Memory B cell (primary cell): ENCODE measurements around the gene MAP4.

Experiments used
- ATAC-seq: fragments of 150-1000 bp; cut with Tn5 transposase; 2 replicates; pipeline ENCODE4 v1.10.0; 2021; ENCODE audit warnings: low read depth, mild to moderate bottlenecking, moderate library complexity
- DNase-seq, 2 donors: peaks; one replicate each; pipeline ENCODE4 v3.0.0; 2022; ENCODE audit warnings: low spot score in 2 of 2
- H3K27ac Mint-ChIP-seq: one replicate; pipeline ENCODE4 v1.8.0; 2022; ENCODE audit warnings: mild to moderate bottlenecking, moderate library complexity, mixed read lengths
- H3K27me3 Mint-ChIP-seq: one replicate; pipeline ENCODE4 v1.8.0; 2022; ENCODE audit warnings: mixed read lengths
- H3K36me3 Mint-ChIP-seq: one replicate; pipeline ENCODE4 v1.8.0; 2022; ENCODE audit warnings: mild to moderate bottlenecking, mixed read lengths
- H3K4me1 Mint-ChIP-seq: one replicate; pipeline ENCODE4 v1.8.0; 2022; ENCODE audit warnings: mixed read lengths
- H3K4me3 Mint-ChIP-seq: one replicate; pipeline ENCODE4 v1.8.0; 2022; ENCODE audit warnings: mild to moderate bottlenecking, moderate library complexity, mixed read lengths
- H3K9me3 Mint-ChIP-seq: one replicate; pipeline ENCODE4 v1.8.0; 2022; ENCODE audit warnings: mixed read lengths

MAP4 gene

DNA sequence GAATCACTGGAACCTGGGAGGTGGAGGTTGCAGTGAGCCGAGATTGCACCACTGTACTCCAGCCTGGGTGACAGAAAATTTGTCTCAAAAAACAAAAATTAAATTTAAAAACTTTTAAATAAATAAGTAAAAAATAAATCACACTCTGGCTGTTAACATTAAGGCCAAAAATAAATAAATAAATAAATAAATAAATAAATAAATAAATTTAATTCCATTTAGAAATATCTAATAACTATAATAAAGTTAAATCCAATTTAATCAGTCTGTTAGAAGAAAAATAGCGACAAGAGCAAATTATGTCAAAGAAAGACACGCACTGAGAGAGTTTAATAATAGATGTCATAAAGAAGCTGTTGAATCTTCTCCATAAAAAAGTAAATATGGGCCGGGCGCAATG lies 13.4 kb downstream of the MAP4 start:
- no peak overlapping the region for H3K4me3 Mint-ChIP-seq
- H3K27ac Mint-ChIP-seq = no peak overlapping the region
- H3K4me1 Mint-ChIP-seq = peaks cover 3% of the 10 kb centered on the region
- no peak for ATAC-seq
- DNase-seq = no peak
- H3K9me3 Mint-ChIP-seq = no peaks in the 10 kb centered on the region
- H3K27me3 Mint-ChIP-seq = no peaks in the 10 kb centered on the region
- H3K36me3 Mint-ChIP-seq = no peaks in the 10 kb centered on the region

- Mint-ChIP-seq H3K4me3 (no peak overlapping the region), H3K4me1 (peaks cover 3% of the 10 kb centered on the region), H3K9me3 (no peaks in the 10 kb centered on the region), H3K27me3 (no peaks in the 10 kb centered on the region), H3K27ac (no peak overlapping the region), H3K36me3 (no peaks in the 10 kb centered on the region)
- ATAC-seq = no peak
- DNase-seq = no peak
Measured at GRCh38 chr3:48001991-48002390, 14.2 kb downstream of the MAP4 start.

GRCh38 chr3:48000212-48000611 lies 16.0 kb downstream of the MAP4 start:
- Mint-ChIP-seq H3K9me3 (no peaks in the 10 kb centered on the region), H3K27me3 (no peaks in the 10 kb centered on the region), H3K4me1 (peaks cover 5% of the 10 kb centered on the region), H3K27ac (no peak overlapping the region), H3K4me3 (no peak overlapping the region), H3K36me3 (peaks cover 9% of the 10 kb centered on the region)
- ATAC-seq (no peak), DNase-seq (no peak)

DNA sequence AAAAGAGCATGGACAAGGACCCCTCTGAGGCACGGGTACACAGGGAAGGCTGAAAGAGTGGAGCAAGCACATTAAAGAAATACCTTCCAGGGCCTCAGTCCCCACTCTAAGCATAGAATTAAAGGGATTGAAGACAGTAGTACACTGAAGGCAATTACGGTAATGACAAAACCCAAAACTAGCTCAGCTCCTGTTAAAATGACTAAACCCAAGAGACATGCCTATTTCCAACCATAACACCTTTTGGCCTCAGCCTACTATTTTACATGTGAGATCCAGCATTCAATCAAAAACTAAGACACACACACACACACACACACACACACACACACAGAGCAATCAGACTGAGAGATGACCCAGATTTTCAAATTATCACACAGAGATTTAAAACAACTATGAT lies 19.8 kb downstream of the MAP4 start:
- Mint-ChIP-seq H3K4me1 (peaks cover 5% of the 10 kb centered on the region), H3K36me3 (peaks cover 14% of the 10 kb centered on the region), H3K9me3 (no peaks in the 10 kb centered on the region), H3K27ac (peak overlapping the region; percentile 38), H3K27me3 (no peaks in the 10 kb centered on the region), H3K4me3 (no peak overlapping the region)
- no peak for ATAC-seq
- DNase-seq = no peak

GRCh38 chr3:47994180-47994579 lies 22.0 kb downstream of the MAP4 start:
- Mint-ChIP-seq H3K36me3 (peaks cover 16% of the 10 kb centered on the region), H3K4me1 (peaks cover 4% of the 10 kb centered on the region), H3K27me3 (no peaks in the 10 kb centered on the region), H3K4me3 (no peak overlapping the region), H3K27ac (no peak overlapping the region), H3K9me3 (no peaks in the 10 kb centered on the region)
- ATAC-seq (no peak), DNase-seq (no peak)

GRCh38 chr3:47991341-47991740 lies 24.9 kb downstream of the MAP4 start:
- Mint-ChIP-seq H3K4me3 (no peak overlapping the region), H3K4me1 (peaks cover 7% of the 10 kb centered on the region), H3K27ac (no peak overlapping the region), H3K36me3 (peaks cover 13% of the 10 kb centered on the region), H3K9me3 (no peaks in the 10 kb centered on the region), H3K27me3 (no peaks in the 10 kb centered on the region)
- ATAC-seq = no peak
- no peak for DNase-seq

- Mint-ChIP-seq H3K36me3 (peaks cover 7% of the 10 kb centered on the region), H3K4me1 (peaks cover 12% of the 10 kb centered on the region), H3K27me3 (no peaks in the 10 kb centered on the region), H3K9me3 (no peaks in the 10 kb centered on the region), H3K4me3 (no peak overlapping the region), H3K27ac (no peak overlapping the region)
- peak; percentile 88 for ATAC-seq
- DNase-seq = peak; percentile 53 to 76
Measured at GRCh38 chr3:47989981-47990440, 26.2 kb downstream of the MAP4 start.

DNA sequence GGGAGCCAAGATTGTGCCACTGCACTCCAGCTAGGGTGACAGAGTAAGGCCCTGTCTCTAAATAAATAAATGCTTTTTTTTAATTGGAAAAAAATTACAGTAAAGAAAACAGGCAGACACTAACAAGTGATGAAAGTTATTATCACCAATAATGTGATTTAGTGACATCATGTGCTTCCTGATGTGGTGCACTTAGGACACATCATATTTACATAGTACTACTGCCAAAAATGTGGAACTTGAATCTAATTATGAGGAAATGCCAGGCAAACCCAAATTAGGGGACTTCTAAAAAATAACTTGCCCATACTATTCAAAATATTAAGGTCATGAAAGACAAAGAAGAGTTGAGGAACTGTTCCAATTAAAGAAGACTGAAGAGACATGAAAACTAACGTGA lies 30.8 kb downstream of the MAP4 start:
- H3K27ac Mint-ChIP-seq = no peak overlapping the region
- H3K36me3 Mint-ChIP-seq = no peaks in the 10 kb centered on the region
- peaks cover 12% of the 10 kb centered on the region for H3K4me1 Mint-ChIP-seq
- DNase-seq (no peak), ATAC-seq (peak; percentile 72)
- H3K27me3 Mint-ChIP-seq = no peaks in the 10 kb centered on the region
- no peak overlapping the region for H3K4me3 Mint-ChIP-seq
- H3K9me3 Mint-ChIP-seq = no peaks in the 10 kb centered on the region

GRCh38 chr3:47984075-47984728 lies 32.0 kb downstream of the MAP4 start:
- H3K36me3 Mint-ChIP-seq = no peaks in the 10 kb centered on the region
- H3K27me3 Mint-ChIP-seq = no peaks in the 10 kb centered on the region
- ATAC-seq (no peak), DNase-seq (no peak)
- no peaks in the 10 kb centered on the region for H3K9me3 Mint-ChIP-seq
- H3K4me3 Mint-ChIP-seq = no peak overlapping the region
- peaks cover 11% of the 10 kb centered on the region for H3K4me1 Mint-ChIP-seq
- H3K27ac Mint-ChIP-seq = no peak overlapping the region

- H3K4me1 Mint-ChIP-seq = peaks cover 18% of the 10 kb centered on the region
- ATAC-seq = no peak
- H3K27me3 Mint-ChIP-seq = no peaks in the 10 kb centered on the region
- no peak overlapping the region for H3K27ac Mint-ChIP-seq
- no peak overlapping the region for H3K4me3 Mint-ChIP-seq
- H3K36me3 Mint-ChIP-seq = no peaks in the 10 kb centered on the region
- no peaks in the 10 kb centered on the region for H3K9me3 Mint-ChIP-seq
- no peak for DNase-seq
Measured at GRCh38 chr3:47980795-47981194, 35.4 kb downstream of the MAP4 start.

DNA sequence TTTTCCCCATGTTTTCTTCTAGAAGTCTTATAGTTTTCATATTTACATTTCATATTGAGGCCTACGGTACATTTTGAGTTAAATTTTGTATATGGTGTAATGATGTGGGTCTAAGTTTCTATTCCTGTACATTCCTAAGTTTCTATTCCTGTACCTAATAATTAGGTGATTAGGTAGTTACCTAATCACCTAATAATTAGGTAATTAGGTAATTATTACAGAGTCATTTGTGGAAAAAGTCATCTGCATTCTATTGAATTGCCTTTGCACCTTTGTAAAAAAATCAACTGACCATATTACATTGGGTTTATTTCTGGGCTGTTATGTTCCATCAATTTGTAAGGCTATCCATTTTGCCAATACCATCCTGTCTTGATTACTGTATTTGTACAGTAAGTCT lies 37.1 kb downstream of the MAP4 start:
- Mint-ChIP-seq H3K27ac (no peak overlapping the region), H3K27me3 (no peaks in the 10 kb centered on the region), H3K36me3 (no peaks in the 10 kb centered on the region), H3K9me3 (no peaks in the 10 kb centered on the region), H3K4me3 (no peak overlapping the region), H3K4me1 (peaks cover 19% of the 10 kb centered on the region)
- ATAC-seq (no peak), DNase-seq (no peak)

- no peaks in the 10 kb centered on the region for H3K27me3 Mint-ChIP-seq
- no peak overlapping the region for H3K27ac Mint-ChIP-seq
- DNase-seq (no peak), ATAC-seq (no peak)
- H3K4me3 Mint-ChIP-seq = no peak overlapping the region
- H3K4me1 Mint-ChIP-seq = peaks cover 19% of the 10 kb centered on the region
- no peaks in the 10 kb centered on the region for H3K36me3 Mint-ChIP-seq
- no peaks in the 10 kb centered on the region for H3K9me3 Mint-ChIP-seq
Measured at GRCh38 chr3:47978386-47978785, 37.8 kb downstream of the MAP4 start.

DNA sequence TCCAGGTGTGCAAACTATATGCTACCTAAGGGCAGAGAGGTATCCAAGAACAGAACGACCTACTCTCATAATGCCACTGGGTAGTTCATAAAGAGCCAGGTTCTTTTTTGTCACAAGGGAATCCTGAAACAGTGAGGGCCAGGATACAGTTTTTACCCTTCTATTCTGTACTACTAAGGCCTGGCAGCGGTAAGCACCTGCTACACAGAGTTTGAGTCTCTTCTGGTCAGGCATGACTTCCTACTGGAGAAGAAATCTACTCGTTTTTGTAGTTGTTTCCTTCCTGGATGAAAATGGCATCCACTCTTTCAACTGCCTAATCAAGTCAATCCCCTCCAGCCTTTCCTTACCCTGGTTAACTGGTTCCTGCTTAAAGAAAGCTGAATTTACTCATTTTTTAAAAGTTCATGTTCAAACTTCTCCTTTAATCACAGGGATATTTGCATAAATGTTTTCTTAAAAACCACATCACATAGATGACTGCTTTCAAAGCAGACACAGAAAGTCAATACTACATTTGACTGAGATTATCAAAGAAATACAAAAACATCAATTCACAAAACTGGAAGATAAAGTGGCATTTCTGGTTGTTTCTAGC lies 40.0 kb downstream of the MAP4 start:
- H3K4me3 Mint-ChIP-seq = peak overlapping the region; percentile 48
- H3K27ac Mint-ChIP-seq = peak overlapping the region; percentile 25
- DNase-seq (peak in 1 of 2 donors; percentile 9), ATAC-seq (peak; percentile 87)
- H3K27me3 Mint-ChIP-seq = no peaks in the 10 kb centered on the region
- peaks cover 19% of the 10 kb centered on the region for H3K4me1 Mint-ChIP-seq
- no peaks in the 10 kb centered on the region for H3K36me3 Mint-ChIP-seq
- no peaks in the 10 kb centered on the region for H3K9me3 Mint-ChIP-seq

DNA sequence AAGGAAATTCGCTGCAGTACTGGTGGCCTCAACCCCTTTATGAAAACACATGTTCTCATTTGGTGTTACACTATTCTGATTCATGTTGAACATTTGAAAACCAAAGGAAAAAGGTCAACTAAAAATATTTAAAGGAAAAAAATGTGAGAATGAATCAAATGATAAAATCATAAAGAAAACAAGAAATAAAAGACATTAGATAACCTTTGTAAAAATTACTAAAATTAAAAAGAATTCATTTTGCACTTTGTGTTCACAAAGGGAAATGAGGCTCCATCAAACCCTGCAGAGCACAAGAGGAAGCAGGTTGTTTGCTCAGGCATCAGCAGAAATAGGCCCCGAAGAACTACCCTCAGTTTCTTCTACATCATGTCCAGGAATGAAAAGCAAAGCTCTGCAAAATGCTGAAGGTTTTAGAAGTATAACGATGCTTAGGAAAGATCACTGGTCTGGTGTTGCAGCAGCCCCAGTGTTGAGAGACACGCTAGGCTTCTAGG lies 41.2 kb downstream of the MAP4 start:
- peak; percentile 19 for ATAC-seq
- Mint-ChIP-seq H3K27me3 (no peaks in the 10 kb centered on the region), H3K4me3 (peak overlapping the region; percentile 13), H3K27ac (no peak overlapping the region), H3K36me3 (no peaks in the 10 kb centered on the region), H3K9me3 (no peaks in the 10 kb centered on the region), H3K4me1 (peaks cover 19% of the 10 kb centered on the region)
- no peak for DNase-seq

DNA sequence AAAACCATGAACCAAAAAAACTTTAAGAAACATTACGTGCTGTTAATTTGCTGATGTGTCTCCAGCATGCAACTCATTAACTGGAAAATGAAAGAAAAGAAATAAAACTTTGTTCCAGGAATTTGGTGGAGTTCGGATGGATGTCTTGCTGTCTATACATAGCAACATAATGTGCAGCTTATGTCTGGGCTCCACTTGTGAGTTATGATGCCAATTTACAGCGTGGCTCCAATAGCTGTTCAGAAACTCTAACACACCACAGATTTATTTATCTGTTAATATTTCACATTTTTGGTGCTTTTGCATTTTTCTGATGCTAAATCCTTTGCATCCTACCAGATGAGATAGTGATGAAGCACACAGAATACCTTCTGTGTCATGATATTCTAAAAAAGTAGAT lies 45.1 kb downstream of the MAP4 start:
- H3K4me3 Mint-ChIP-seq = no peak overlapping the region
- ATAC-seq (no peak), DNase-seq (no peak)
- H3K4me1 Mint-ChIP-seq = peaks cover 8% of the 10 kb centered on the region
- H3K27ac Mint-ChIP-seq = no peak overlapping the region
- no peaks in the 10 kb centered on the region for H3K27me3 Mint-ChIP-seq
- H3K36me3 Mint-ChIP-seq = no peaks in the 10 kb centered on the region
- H3K9me3 Mint-ChIP-seq = no peaks in the 10 kb centered on the region
